HG03354 (cell line): ENCODE results near the gene STX5.
"Not testable (repeated sequence)": the region's sequence is repeated elsewhere in the genome, so short reads cannot be mapped to it uniquely, and the experiment has no call there.

Experiments
- ATAC-seq: cut with Tn5 transposase; IDR thresholded peaks from one replicate; pipeline ENCODE4 v1.9.1; 2021; ENCODE audit warnings: mild to moderate bottlenecking; ENCODE audit not compliant: unreplicated experiment, poor library complexity, severe bottlenecking

The STX5 gene

DNA sequence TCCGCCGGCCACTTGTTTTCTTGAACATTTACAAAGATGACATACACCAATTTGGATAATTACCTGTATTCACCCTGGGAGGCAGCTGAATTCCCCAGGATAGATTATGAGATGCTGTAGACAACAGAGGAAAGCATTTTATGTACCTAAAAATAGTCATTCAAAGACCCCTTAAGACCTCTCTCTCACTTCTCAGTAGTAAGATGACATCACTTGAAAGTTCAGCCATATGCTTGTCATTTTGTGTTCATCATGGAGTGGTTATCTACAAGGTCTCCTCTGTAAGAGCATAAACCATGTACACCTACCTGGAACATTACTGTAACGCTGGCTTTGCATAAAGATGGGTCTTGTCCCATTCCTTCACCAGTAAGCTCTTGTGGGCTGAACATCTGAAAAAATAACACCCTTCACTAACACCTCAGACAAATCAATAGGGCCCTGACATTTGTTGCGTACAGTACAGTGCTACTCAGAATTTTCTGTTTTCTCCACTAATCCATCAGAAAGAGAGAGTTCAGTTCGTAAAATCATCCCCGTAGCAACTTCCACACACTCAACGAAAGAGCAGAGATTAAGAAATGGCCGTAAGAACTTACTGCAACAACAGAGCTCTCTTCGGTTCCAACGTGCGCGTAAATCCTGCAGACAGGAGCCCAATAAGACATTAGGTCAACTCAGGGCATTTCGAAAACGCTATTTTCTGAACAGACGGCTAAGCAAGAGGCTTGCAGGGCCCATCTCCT is 23.1 kb upstream of the STX5 start:
- no peak for ATAC-seq

DNA sequence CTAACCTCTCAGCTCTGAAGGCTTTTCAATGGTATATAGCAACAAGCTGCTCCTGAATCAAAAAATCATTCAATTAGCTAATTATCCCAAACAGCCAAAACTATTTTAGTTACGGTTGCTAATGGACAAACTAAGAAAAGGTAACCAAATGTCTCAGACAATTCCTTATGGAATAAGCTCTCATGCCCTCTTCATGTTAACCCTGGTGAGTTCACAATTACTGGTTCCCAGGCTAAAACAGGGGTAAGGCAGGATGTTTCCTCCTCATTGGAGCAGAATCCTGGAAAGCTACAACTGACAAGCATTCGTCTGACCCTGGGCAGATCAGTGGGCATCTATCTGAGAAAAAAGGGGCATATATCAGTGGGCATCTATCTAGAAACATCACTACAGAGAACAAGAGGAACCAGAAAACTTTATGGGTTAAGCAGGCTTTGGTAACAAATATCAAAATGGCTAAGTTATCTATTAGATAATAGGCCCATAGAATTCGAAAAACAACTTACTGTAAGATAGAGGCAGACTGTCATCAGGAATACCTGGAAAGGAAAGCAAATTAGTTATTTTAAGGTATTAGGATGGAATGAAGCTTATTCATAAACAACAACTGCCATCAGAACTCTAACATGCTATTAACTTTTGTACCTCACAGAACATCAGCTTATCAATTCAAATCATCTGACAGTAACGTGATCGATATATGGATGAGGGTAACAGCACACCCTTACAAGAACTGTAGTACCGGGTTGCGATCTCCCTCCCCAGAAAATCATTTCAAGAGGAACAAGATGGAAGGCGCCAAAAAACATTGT is 22.4 kb upstream of the STX5 start:
- ATAC-seq = no peak

DNA sequence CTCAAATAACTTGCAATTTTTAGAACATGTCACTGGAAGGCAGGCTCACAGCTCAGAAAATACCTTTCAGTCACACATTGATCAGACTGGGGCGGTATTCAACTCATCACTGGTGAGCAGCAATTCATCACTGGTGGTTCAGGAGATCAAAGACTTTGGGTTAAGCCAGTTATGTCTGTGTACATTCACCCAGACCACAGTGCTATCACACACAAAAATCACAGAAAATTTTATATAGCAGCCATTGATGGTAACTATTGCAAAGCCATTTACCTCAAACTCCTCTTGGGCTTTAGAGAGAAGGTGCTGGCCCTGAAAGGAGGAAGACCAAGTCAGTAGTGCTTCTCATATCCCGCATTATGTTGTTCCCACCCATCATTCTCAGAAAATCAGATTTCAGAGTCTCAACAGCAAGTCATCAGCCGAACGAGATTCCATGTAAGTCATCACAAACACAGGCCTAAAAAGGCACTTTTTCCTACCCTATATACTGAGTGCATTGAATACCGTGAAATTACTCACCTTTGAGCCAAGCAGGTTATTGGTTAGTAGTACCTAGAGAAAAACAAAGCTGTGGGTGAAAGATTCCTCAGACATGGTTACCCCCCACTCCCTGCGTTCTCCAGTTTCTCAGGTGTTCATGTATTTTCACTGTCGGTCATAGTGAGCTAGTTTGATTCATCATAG is 21.6 kb upstream of the STX5 start:
- no peak for ATAC-seq

DNA sequence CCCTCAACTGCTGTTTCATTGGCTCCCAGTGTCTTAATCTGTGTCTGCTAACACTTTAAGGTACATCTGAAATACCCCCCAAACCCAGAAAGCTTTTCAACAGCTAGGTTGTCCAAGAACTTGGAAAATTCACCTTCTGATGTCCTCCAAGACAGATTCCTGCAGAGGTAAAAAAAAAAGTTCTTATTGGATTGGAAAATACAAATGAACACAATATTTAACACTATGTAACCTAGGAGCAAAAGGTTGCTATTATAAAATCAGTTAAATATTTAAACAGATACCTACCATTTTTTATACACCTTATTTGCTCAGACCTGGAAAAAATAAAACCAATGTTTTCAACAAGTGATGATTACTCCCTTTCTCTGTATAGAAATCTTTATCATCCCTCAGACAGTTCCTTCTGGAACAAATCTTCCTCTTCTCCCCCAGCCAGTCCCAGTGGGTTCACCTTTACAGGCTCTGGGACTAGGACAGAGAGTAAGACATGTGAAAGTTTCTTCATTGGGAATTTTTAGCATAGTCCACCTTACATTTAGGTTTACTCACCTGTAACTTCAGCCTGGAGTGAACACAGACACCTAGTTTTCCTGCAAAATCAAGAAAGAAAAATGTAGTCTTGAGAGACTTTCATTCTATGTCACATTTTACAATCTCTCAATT is 20.8 kb upstream of the STX5 start:
- no peak for ATAC-seq

DNA sequence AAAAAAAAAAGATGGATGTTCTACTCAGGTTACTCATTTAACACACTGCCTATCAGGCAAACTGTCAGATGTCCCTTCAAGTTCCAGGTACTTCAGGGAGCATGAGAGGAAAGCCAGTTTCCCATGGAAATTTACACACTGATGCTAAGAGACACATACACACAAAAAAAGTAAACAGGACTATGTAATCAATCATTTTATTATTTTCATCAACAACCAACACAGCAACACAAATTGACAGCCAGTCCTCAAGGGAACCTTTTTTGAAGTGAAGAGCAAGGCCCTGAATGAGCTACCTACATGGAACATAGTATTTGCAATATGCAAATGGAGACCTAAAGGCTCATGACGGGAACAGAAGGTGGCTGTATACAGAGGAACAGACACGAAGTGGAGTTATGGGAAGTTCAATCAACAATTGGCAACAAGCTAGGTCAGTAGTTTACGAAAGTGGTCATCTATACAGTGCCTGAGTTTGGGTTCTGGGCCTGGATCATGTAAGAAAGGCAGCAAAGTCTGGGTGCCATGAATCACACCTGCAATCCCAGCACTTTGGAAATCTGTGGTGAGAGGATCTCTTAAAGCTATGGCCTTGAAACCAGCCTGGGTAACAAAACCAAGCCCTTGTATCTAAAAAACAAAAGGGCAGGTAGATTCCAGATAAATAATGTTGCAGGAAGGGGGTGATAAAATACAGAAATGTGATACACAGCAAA is 20.1 kb upstream of the STX5 start:
- ATAC-seq = no peak

DNA sequence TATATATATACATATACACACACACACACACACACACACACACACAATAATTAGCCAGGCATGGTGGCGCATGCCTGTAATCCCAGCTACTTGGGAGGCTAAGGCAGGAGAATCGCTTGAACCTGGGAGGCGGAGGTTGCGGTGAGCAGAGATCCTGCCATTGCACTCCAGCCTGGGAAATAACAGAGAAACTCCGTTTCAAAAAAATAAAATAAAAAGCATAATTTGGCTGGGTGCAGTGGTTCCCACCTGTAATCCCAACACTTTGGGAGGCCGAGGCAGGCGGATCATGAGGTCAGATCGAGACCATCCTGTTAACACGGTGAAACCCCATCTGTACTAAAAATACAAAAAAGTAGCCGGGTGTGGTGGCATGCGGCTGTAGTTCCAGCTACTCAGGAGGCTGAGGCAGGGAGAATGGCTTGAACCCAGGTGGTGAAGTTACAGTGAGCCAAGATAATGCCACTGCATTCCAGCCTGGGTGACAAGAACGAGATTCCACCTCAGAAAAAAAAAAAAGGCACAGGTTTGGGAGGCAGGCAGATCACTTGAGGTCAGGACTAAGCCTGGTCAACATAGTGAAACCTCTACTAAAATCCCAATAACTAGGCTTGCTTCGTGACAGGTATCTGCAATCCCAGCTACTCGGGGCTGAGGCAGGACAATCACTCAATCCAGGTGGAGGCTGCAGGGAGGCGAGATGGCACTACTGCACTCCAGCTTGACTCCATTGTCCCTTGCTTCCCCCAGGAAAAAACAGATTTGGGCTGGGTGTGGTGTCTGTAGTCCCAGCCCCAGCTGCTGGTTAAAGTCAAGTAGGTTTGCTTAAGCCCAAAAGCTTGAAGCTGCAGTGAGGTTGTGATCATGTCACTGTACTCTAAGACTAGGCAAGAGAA is 19.3 kb upstream of the STX5 start:
- ATAC-seq = no peak

DNA sequence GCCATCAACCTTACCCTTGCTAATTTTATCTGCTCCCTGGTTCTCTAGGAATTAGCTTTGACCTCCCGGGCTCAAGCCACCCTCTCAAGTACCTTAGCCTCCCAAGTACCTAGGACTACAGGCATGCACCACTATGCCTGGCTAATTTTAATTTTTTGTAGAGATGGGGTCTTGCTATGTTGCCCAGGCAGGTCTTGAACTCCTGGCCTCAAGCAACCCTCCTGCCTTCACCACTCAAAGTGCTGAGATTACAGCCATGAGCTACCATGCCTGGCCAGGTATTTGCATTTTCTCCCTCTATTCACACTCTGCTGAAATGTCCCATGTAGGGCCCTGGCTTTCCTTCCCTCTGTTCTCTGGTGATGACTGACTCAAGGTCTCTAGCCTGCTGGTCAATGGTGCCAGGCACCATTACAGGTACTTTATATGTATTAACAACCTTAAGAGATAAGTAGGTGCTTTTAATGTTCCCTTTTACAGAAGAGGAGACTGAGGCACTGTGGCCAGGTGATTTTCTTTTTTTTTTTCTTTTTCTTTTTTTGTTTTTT is 16.0 kb upstream of the STX5 start:
- ATAC-seq = no peak

DNA sequence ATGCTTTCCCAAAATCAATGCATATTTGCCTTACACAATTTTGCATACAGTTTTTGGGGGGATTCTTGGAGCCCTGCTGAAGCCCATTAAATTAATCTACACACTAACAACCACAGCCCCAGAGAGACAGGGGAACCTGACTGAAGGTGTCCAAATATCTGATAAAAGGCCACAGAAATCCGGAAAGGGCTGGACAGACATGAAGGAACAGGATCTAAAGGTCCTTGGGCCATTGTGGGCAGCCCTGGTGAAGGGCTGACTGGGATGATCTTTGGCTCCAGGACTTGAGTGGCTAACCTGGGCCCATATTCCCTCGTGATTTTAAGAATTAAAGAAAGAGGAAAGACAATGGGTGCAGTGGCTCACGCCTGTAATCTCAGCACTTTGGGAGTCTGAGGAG is 14.3 kb upstream of the STX5 start:
- ATAC-seq = no peak

DNA sequence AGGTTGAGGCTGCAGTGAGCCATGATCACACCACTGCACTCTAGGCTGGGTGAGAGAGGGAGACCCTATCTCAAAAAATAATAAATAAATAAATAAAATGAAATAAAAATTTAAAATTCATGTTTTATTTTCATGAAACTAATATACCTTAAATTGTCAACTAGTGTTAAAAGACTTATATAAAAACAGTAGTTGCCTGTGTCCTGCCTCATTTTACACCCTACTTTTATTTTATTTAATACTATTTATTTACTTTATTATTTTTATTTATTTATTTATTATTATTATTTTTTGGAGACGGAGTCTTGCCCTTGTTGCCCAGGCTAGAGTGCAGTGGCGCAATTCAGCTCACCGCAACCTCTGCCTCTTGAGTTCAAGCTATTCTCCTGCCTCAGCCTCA is 12.3 kb upstream of the STX5 start:
- ATAC-seq = no peak

DNA sequence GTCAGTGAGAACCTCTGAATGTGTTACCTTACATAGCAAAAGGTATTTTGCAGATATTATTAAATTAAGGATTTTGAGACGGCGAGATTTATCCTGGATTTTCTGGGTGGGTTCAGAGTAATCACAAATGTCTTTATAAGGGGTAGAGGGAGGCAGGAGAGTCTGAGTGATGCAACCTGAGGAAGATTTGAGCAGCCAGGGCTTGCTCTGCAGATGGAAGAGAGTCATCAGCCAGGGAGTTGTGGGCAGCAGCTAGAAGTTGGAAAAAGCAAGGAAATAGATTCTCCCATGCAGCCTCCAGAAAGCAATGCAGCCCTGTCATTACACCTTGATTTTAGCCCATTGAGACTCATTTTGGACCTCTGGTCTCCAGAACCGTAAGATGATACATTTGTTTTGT is 11.6 kb upstream of the STX5 start:
- no peak for ATAC-seq

DNA sequence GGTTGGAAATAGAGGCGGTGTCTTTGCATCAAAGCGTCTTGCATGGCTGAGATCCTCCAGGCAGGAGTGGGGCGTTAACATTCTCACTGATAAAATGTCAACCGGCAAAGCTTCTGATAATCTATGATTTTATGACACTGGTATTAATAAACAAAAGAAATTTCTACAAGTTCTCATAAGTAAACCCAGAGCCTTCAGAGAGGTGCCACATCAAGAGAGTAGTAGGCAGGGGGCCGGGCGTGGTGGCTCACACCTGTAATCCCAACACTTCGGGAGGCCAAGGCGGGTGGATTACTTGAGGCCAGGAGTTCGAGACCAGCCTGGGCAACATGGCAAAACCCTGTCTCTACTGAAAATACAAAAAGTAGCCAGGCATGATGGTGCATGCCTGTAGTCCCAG is 11.0 kb upstream of the STX5 start:
- ATAC-seq = not testable (repeated sequence)

DNA sequence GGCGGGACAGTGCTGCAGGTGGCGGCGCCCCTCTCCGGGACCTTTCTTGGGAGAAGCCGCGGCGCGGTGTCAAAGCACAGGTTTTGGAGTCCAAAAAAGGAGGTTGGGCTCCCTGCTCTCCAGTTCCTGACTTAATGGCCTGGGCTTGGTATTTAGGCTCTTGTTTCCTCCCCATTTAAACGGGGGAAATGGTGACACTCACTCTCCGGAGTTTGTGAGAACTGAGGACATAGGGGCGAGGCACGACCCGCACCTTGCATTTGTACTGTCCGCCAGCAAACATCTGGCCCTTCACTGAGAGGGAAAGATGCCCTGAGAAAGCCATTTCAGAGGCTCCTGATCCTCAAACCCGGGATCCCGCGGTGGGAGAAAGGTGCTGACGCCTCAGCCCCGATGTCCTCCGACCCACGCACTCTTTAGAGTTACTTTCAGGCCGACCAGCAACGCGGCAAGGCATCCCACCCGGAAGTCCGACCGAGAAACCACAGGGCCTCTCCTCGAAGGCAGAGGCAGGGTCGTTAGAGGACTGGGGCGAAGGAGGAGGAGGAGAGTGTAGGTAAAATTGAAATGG is 10.4 kb upstream of the STX5 start:
- ATAC-seq = no peak

DNA sequence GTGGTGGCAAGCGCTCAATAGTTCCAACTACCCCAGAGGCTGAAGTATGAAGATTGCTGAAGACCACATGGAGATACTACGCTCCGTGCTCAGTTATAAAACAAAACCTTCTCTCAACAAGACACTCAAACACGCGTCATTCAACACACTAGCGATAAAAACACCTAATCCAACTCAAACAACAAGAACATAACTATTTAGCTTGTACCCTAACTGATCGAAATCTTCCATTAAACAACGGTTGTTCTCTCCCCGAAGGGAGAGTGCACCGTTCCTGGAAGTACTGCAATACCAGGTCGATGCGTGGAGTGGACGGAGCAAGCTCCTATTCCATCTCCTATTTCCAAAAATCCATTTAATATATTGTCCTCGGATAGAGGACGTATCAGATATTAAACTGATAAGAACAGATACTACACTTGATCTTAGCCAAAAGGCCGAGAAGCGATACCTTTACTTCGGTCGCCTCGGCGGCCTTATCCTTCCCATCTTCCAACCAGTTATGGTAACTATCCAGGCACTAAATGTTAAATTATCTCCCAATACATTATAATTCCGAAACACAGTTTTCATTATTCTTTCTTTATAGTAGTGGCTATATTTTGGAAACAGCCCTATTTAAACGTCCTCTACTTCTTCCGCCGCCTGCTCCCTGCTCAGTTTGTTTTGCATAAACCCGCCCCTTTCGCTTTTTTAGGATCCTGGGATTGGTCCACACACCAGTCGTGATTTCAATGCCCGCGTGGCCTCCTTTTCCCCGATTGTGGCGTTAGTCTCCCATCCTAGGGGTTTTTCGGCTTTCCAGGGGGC is 9.7 kb upstream of the STX5 start:
- peak; percentile 50 for ATAC-seq

DNA sequence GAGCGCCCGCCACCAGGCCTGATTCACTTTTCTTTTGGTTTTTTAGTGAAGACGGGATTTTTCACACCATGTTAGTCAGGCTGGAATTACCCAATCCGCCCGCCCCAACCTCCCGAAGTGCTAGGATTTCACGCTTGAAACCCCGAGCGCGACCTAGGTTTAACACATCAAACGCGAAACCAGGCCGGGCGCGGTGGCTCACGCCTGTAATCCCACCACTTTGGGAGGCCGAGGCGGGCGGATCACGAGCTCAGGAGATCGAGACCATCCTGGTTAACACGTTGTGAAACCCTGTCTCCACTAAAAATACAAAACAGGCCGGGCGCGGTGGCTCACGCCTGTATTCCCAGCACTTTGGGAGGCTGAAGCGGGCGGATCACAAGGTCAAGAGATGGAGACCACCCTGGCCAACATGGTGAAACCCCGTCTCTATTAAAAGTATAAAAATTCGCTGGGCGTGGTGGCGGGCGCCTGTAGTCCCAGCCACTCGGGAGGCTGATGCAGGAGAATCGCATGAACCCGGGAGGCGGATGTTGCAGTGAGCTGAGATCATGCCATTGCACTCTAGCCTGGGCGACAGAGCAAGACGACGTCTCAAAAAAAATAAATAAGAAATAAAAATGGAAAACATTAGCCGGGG is 9.0 kb upstream of the STX5 start:
- ATAC-seq = peak; percentile 15

DNA sequence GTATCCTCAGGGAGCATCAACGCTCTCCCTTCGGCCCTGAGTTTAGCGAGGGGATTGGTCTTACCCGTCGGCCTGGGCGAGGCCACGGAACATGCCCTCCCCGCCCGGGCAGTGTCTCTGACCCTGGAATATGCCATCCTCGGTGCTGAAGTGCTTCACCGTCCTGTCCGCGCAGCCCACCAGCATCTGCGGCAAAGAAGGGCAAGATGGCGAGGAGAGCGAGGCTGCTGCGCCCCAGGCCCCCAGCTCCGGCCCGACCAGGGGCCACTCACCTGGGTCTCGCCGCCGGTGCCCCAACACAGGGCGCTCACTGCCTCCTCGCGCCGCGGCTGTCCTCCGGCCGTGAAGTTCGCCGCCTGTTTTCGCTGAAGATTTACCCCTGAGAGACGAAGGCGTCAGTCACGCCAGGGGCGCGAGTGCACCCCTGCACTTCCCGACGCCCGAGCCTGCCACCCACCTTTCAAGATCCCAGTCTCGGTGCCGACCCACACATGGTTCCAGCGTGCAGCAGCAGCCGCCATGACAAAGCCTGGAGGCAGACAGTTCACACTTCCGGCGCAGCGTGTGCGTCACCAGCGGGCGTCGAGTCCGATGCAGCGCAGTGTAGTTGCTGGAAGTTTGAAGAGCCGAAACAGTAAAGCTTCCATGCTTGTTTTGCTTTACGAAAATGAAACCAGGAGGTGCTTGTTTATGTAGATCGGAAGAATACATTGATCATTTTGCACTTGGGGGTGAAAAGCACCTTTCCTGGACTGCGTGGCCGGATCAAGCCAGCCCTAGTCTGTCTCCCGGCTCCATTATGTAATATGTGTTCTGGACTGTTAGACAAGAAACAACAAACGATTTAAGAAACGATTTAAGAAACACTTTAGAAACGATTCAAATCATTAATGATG is 7.4 kb upstream of the STX5 start, which contains the start of gene WDR74:
WDR74 (minus strand) TSS at position 541 of the 896 bp plus-strand sequence; CDS start at position 521, 20 bp downstream.
- peak; percentile 49 for ATAC-seq

DNA sequence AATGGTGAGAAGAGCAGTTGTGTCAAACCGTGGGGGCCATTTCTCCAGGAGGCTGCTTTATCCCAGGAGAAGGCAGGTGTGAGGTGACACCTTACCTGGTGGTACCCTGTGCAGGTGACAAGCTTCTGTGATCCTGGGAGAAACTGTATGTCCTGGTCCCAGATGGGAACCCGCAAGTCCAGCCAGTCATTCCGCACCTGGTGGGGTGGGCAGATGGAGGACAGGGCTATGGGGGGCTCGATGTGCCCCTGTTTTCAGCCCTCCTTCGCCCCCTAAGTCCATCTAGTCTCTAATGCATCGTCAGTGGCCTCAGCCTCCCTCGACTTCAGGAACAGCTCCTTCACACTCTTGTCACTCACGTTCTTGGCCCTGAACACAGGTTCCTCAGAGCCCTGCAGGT is 3.5 kb upstream of the STX5 start:
- ATAC-seq = no peak
